GM10266 (cell line): ENCODE measurements around the gene FGF14.

Experiments used
- DNase-seq: peaks from one replicate; pipeline ENCODE4 v3.0.0; 2012; ENCODE audit errors: extremely low spot score
- CTCF ChIP-seq: IDR thresholded peaks from 2 replicates; pipeline ENCODE4 v1.5.1; 2012; ENCODE audit warnings: mild to moderate bottlenecking, low read depth; ENCODE audit not compliant: control insufficient read depth, insufficient read depth; ENCODE audit errors: missing control alignments

FGF14 gene

GRCh38 chr13:101661839-101662238, 740.0 kb downstream of the FGF14 start:
- TF ChIP-seq CTCF, result no peak
- DNase-seq, result no peak
